HG02798 (cell line): Measurements from ENCODE around the gene KCNH5.

Source experiments
- ATAC-seq: cut with Tn5 transposase; IDR thresholded peaks from one replicate; pipeline ENCODE4 v1.9.1; 2021; ENCODE audit warnings: mild to moderate bottlenecking; ENCODE audit not compliant: unreplicated experiment, poor library complexity

The KCNH5 gene, protein sequence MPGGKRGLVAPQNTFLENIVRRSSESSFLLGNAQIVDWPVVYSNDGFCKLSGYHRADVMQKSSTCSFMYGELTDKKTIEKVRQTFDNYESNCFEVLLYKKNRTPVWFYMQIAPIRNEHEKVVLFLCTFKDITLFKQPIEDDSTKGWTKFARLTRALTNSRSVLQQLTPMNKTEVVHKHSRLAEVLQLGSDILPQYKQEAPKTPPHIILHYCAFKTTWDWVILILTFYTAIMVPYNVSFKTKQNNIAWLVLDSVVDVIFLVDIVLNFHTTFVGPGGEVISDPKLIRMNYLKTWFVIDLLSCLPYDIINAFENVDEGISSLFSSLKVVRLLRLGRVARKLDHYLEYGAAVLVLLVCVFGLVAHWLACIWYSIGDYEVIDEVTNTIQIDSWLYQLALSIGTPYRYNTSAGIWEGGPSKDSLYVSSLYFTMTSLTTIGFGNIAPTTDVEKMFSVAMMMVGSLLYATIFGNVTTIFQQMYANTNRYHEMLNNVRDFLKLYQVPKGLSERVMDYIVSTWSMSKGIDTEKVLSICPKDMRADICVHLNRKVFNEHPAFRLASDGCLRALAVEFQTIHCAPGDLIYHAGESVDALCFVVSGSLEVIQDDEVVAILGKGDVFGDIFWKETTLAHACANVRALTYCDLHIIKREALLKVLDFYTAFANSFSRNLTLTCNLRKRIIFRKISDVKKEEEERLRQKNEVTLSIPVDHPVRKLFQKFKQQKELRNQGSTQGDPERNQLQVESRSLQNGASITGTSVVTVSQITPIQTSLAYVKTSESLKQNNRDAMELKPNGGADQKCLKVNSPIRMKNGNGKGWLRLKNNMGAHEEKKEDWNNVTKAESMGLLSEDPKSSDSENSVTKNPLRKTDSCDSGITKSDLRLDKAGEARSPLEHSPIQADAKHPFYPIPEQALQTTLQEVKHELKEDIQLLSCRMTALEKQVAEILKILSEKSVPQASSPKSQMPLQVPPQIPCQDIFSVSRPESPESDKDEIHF

GRCh38 chr14:63045234-63045611, at the start of gene KCNH5:
Gene KCNH5 (minus strand): TSS chr14:63045458. CDS start chr14:63045186, 272 bp downstream.
- peak; percentile 62 for ATAC-seq

DNA sequence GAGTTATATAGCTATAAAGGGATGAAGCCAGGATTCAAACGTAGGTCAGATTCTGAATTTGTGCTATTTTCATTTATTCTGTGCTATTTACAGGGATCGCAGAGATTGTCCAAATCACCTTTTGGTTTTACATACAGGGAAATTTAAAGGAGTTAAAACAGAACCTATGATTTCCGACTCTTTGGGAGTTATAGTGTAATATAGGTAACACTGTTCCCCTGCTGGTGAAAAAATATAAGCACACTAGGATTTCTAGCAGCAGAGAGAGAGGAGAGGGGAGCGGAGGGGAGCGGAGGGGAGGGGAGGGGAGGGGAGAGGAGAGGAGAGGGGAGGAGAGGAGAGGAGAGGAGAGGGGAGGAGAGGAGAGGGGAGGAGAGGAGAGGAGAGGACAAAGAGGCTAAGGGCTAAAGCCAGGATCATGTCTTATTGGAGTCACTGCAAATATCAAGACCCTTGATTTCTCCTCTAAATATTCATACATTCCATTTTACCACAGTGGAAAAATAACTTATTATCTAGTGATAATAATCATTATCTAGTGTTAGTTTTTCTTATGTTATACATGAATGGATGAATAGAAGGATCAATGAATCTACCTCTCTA, 46.2 kb upstream of the KCNH5 start:
- ATAC-seq = no peak

- ATAC-seq = no peak
These were observed 43.6 kb upstream of the KCNH5 start for GRCh38 chr14:63088865-63089264.

DNA sequence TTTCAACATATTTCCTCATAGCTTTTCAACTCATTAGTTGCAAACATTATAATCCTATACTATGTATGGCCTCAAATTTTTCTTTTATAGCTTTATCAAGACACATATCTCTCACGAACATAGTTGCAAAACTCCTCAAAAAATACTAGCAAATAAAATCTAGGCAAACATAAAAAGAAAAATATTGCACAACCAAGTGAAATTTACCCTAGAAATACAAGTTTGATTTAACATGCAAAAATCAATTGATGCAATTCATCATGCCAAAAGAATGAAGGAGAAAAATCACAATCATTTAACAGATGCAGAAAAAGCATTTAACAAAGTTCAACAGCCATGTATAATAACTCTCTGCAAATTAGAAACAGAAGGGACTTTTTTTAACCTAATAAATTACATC, 33.3 kb upstream of the KCNH5 start:
- ATAC-seq = no peak

- ATAC-seq = no peak
These were observed 31.2 kb upstream of the KCNH5 start for GRCh38 chr14:63076488-63076887.

DNA sequence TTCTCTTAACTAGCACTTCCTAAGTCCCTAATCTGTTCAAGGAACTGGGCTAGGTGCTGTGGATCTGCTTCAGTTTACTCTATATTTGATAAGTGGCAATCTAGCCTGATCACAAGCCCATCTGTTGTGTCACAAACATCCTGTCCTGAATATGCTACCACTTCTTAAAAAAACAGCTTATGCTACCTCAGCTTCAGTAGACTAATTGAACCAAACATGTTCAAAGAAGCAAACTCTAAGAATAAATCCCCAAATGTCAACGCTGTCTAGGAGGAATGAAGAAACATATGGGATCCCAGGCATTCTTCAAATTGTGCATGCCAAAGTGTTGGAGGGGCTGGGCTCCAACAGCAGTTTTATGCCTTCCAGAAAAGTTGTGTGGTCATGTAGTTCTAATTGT, 10.4 kb upstream of the KCNH5 start:
- no peak for ATAC-seq

DNA sequence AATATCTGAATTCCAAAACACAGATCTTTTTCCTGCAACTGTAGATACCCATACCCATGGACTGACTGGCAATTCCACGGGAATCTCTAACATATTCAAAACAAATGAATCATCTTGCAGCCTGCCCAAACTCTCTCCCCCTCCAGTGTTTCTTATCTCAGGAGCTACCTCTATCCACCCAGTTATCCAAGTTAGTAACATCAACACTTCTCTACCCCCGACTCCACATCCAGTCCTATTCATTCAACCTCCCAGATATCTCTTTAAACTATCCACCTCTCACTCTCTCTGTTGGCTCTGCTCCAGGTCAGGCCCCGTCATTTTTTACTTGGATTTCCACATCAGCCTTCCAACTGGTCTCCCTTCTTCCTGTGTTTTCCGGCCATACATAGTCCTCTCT, 6.7 kb upstream of the KCNH5 start:
- ATAC-seq = no peak

- no peak for ATAC-seq
These were observed 6.0 kb upstream of the KCNH5 start for GRCh38 chr14:63051301-63051700.

DNA sequence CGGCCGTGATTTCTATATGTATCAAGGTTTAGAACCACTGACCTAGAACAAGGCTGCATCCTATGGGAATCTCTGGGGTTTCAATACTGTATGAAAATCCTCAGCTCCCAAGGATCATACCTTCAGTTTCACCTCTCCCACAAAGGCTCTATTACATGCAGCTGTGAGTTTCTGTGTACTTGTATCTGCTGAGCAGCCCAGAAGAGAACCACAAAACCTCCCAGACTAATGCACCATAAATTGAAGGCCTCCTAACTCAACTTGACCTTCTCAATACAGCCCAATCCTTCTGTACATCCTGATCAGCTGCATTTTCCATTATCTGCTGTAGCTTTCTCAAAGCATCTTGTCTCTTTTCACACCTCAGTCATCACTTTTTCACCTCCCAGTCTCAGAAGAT, 5.4 kb upstream of the KCNH5 start:
- ATAC-seq = no peak

DNA sequence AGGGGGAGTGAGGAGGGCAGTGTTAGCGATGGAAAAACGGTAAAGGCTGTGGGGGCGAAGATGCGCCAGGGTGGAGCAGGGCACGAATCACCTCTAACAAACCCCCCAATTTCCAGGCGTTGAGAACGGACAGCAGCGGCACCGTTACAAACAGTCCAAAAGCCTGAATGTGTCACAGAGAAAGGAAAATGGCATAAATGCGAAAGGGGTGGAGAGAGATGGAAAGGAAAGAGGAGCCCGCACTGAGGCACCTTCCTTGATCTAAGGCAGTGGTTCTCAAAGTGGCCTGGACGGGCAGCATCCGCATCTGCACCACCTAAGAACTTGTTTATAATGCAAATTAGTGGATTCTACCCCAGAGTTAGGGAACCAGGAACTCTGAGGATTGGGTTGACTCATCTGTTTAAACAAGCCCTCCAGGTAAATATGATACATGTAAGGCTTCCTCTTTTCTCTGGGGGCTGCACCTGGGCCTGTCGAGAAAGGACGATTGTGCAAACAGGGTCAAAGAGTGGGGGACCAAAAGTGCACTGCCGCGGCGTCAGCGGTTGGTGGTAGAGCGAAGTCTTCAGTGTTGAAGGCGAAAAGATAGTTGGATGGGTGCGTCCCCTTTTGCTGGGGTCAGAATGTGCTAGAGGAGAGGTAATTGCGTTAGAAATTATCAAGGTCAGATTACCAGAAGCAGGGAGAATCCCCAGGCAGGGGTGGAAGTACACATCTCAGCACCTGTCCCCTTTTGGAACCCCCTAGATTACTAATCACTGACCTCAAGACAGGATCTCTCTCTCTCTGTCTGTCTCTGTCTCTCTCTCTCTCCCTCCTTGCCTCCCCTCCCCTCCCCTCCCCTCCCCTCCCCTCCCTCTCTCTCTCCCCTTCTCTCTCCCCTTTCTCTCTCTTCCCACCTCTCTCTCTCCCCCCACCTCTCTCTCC, 1.3 kb upstream of the KCNH5 start:
- ATAC-seq = no peak

DNA sequence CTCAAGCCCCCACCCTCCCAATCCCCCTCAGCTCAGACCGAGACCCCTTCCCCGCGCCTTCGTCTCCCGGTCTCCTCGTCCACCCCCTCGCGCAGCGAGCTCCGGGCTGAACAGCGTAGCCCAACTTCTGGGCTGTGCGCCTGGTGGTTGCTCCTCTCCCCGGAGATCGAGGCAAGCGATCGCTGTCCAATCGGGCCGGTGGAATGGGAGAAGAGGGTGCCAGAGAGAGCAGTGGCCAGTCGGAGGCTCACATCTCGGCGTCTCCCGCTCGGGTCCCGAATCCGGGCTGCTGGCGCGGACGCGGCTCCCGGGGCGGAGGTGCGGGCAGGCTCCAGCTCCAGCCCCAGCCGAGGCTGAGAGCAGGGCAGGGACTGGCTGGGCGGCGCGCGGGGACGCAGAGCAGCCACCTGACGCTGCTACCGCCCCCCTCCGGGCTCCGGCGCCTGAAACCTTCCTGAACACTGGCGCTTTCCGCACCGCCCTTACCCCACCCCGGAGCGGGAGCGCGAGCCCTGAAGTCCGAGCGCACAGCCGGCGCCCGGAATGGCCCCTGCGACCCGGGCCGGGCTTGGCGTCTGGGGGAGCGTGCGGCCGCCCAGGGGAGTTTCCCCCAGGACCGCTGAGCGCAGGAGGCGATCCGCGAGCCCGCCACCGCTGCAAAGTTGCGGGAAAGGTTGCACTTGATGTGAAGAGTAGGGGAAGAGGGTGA, 508 bp upstream of the KCNH5 start:
- peak; percentile 19 for ATAC-seq

- ATAC-seq = no peak
These were observed 5.4 kb downstream of the KCNH5 start for GRCh38 chr14:63039866-63040265.

DNA sequence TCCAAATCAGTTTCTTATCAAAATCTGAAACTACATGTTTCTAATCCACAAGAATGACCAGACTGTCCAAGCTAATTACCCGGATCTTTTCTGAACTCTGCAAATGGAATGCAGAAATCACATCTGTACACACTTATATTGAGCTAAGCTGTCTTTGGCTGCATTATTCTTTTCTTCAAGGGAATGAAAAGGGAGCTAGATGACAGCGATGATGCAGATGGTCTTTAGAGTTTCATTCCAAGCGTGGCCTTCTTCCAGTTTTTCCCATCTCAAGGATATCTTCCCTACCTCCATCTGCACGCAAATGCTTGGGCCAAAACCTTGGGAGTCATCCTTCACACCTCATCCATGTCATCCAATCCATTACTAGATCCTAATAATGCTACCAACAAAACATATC, 12.6 kb downstream of the KCNH5 start:
- ATAC-seq = no peak

DNA sequence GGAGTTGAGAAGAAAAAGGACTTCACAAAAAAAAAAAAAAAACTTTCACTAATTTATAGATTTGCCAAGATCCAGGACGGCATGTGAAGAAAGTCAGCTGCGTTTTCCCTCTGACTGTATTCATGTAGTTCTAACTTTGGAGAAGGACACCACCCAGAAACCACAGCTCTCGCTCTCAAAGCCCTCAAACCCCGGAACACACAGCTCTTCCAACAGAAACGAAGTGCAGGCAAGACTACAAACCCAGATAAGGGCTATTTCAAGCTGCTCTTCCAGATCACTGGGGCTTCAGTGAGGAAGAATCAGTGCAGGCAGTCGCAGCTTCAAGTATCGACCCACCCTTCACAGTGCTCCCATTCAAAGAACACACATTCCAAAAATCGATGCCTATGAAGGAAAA, 13.2 kb downstream of the KCNH5 start:
- ATAC-seq = no peak

DNA sequence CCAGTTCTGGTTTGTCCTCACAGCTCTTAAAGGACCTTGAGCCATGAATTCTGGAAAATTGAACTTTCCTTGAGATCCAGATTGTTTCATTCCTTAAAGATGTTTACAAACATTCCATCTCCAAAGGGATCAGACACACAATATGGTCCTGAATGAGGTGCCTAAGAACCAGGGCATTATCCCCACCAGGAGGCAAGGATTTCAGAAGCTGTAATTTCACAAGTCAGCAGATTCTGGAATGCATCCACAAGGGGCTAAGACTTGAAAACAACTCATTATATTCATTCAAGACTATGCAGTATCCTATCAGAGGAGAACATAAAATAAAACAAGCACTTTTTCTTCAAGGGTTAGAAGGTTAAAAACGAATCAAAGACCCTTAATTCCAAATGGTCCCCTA, 15.1 kb downstream of the KCNH5 start:
- no peak for ATAC-seq

- ATAC-seq = no peak
These were observed 17.5 kb downstream of the KCNH5 start for GRCh38 chr14:63027719-63028118.

DNA sequence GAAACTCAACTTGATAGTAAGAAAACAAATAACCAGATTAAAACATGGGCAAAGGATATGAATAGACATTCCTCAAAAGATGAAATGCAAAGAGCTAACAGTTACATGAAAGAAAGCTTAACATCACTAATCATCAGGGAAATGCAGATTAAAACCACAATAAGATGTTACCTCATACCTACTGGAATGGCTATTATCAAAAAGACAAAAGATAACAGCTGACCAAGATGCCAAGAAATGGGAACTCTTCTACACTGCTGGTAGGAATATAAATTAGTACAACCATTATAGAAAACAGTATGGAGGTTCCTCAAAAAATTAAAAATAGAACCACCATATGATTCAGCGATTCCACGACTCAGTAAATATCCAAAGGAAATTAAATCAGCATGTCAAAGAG, 18.8 kb downstream of the KCNH5 start:
- ATAC-seq = no peak

- no peak for ATAC-seq
These were observed 30.6 kb downstream of the KCNH5 start for GRCh38 chr14:63014621-63015020.

DNA sequence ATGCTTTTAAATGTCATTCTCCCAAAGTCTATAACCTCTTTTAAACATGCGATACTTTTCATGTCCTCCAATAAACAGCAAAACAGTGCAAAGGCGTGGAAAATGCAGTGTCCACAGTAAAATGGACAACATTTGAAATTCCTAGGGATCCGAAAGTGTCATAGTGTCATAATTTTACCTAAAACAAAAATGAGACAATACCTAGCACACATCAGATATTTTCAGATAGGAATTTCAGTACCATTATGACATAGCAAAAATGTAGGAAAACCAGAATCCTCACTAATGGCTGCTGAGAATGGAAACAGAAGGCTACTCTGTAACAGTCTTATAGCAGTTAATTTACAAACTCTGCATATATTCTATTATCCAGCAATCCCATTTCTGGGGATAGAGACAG, 33.1 kb downstream of the KCNH5 start:
- no peak for ATAC-seq
